HepG2 (cell line): ENCODE results near the gene RNPS1. TPM values are rescaled to one million over a fixed set of nuclear protein-coding genes. Genes with fewer than 3 reads are reported as not detected.
A peak's percentile ranks its signal among the peaks of the same experiment; 100 is the strongest.

Source experiments
- ATF1 ChIP-seq: IDR thresholded peaks from 2 replicates; pipeline ENCODE4 v1.6.1; 2016; ENCODE audit warnings: mild to moderate bottlenecking, control low read depth
- CSRNP2 ChIP-seq: sonication (generic); formaldehyde crosslinking; conservative IDR thresholded peaks from 2 replicates; pipeline ENCODE4 v1.8.0; 2022; ENCODE audit warnings: low read depth, missing genetic modification reagents
- MTA1 ChIP-seq: sonication (generic); formaldehyde crosslinking; IDR thresholded peaks from 2 replicates; pipeline ENCODE4 v1.4.0; 2020; ENCODE audit warnings: missing genetic modification reagents, mild to moderate bottlenecking, borderline replicate concordance
- NCOA5 ChIP-seq: sonication (generic); formaldehyde crosslinking; IDR thresholded peaks from 2 replicates; pipeline ENCODE4 v1.4.0; 2020; ENCODE audit warnings: missing genetic modification reagents
- NKX3-1 ChIP-seq: sonication (generic); formaldehyde crosslinking; IDR thresholded peaks from 2 replicates; pipeline ENCODE4 v1.5.0; 2020; ENCODE audit warnings: missing genetic modification reagents
- PTBP1 ChIP-seq: fragments of 200-400 bp; formaldehyde crosslinking; IDR thresholded peaks from 2 replicates; pipeline ENCODE4 v1.6.1; 2018; ENCODE audit warnings: low read length, low read depth; ENCODE audit not compliant: poor library complexity, severe bottlenecking
- RBM22 ChIP-seq: fragments of 200-400 bp; formaldehyde crosslinking; optimal IDR thresholded peaks from 2 replicates; pipeline ENCODE3; 2017; ENCODE audit warnings: mild to moderate bottlenecking, low read length, moderate library complexity
- TRIM22 ChIP-seq: fragments of 450-650 bp; IDR thresholded peaks from 2 replicates; pipeline ENCODE4 v1.6.1; 2017
- ZBTB39 ChIP-seq: sonication (generic); formaldehyde crosslinking; IDR thresholded peaks from 2 replicates; pipeline ENCODE4 v1.5.0; 2020; ENCODE audit warnings: missing genetic modification reagents
- ZNF124 ChIP-seq: sonication (generic); formaldehyde crosslinking; IDR thresholded peaks from 2 replicates; pipeline ENCODE4 v1.4.0; 2020; ENCODE audit warnings: missing genetic modification reagents
- ZNF232 ChIP-seq: sonication (generic); formaldehyde crosslinking; IDR thresholded peaks from 2 replicates; pipeline ENCODE4 v1.4.0; 2020; ENCODE audit warnings: missing genetic modification reagents, borderline replicate concordance
- ZNF260 ChIP-seq: sonication (generic); formaldehyde crosslinking; IDR thresholded peaks from 2 replicates; pipeline ENCODE4 v1.4.0; 2020; ENCODE audit warnings: missing genetic modification reagents, low read depth, mild to moderate bottlenecking, borderline replicate concordance
- ZNF317 ChIP-seq: sonication (generic); formaldehyde crosslinking; IDR thresholded peaks from 2 replicates; pipeline ENCODE4 v1.5.0; 2020; ENCODE audit warnings: mild to moderate bottlenecking, missing genetic modification reagents
- ZNF569 ChIP-seq: sonication (generic); formaldehyde crosslinking; IDR thresholded peaks from 2 replicates; pipeline ENCODE4 v1.5.0; 2020; ENCODE audit warnings: mild to moderate bottlenecking, missing genetic modification reagents, moderate library complexity, borderline replicate concordance
- ZNF574 ChIP-seq: sonication (generic); formaldehyde crosslinking; IDR thresholded peaks from 2 replicates; pipeline ENCODE4 v1.4.0; 2020; ENCODE audit warnings: missing genetic modification reagents
- ZNF678 ChIP-seq: sonication (generic); formaldehyde crosslinking; IDR thresholded peaks from 2 replicates; pipeline ENCODE4 v1.4.0; 2020; ENCODE audit warnings: mild to moderate bottlenecking, missing genetic modification reagents
- ZNF724P ChIP-seq: sonication (generic); formaldehyde crosslinking; IDR thresholded peaks from 2 replicates; pipeline ENCODE4 v1.8.0; 2022; ENCODE audit warnings: missing genetic modification reagents, borderline replicate concordance
- ZUFSP ChIP-seq: sonication (generic); formaldehyde crosslinking; IDR thresholded peaks from 2 replicates; pipeline ENCODE4 v1.9.0; 2021; ENCODE audit warnings: missing genetic modification reagents, mild to moderate bottlenecking, borderline replicate concordance
- polyA plus RNA-seq, 8 experiments: library from polyadenylated mRNA; depleted of rRNA in 3 of 8; stranded (reverse) in 7 of 8; unstranded in 1 of 8; fragments of >200 nt; fragmentation: Illumina TruSeq in 4 of 8; extraction: Trizol in 4 of 8; gene quantifications; 2 replicates each; pipeline versions ENCODE4 v1.2.1 to v1.2.3, GENCODE V29; 2011 to 2016; ENCODE audit warnings: low read depth in 4 of 8, missing spikeins in 1 of 8, mixed read lengths in 1 of 8; ENCODE audit not compliant: insufficient read depth in 1 of 8
- total RNA-seq, 5 experiments: library from RNA; depleted of rRNA; stranded (reverse); fragments of >200 nt; fragmentation: Illumina TruSeq; extraction: Trizol; gene quantifications; 2 replicates each; pipeline ENCODE4 v1.2.3, GENCODE V29; 2016; ENCODE audit warnings: low read depth in 1 of 5

The RNPS1 gene
- total and polyA plus RNA-seq, 2 of the 13 experiments (the other 11 are each of a cell fraction or from before 2014, with no cell fraction given) = 126 to 133 TPM

- TF ChIP-seq ZBTB39 (CRISPR knock-in tag) = no peak
- peak; percentile 100 for TF ChIP-seq ATF1 (CRISPR knock-in tag)
- peak; percentile 68 for TF ChIP-seq ZNF317 (CRISPR knock-in tag)
- TF ChIP-seq CSRNP2 = no peak
- peak; percentile 67; the same call in 1 of the 2 replicates for TF ChIP-seq ZNF124 (CRISPR knock-in tag)
- peak; percentile 59; the same call in 1 of the 2 replicates for TF ChIP-seq NKX3-1 (CRISPR knock-in tag)
- no peak for TF ChIP-seq ZNF232 (CRISPR knock-in tag)
- TF ChIP-seq PTBP1 = no peak
- no peak for TF ChIP-seq NCOA5 (CRISPR knock-in tag)
- TF ChIP-seq ZNF260 (CRISPR knock-in tag) = peak; percentile 78; the same call in 1 of the 2 replicates
- TF ChIP-seq ZNF678 (CRISPR knock-in tag) = peak; percentile 74; the same call in 1 of the 2 replicates
- no peak for TF ChIP-seq ZNF569 (CRISPR knock-in tag)
- 0 out of 2 replicates have a peak, but pooled peaks have one; percentile 28 for TF ChIP-seq ZNF724P (CRISPR knock-in tag)
- TF ChIP-seq MTA1 (CRISPR knock-in tag) = peak; percentile 69; the same call in 1 of the 2 replicates
- TF ChIP-seq ZUFSP (CRISPR knock-in tag) = no peak
- TF ChIP-seq RBM22 = no peak
- TF ChIP-seq TRIM22 = no peak
- TF ChIP-seq ZNF574 = peak; percentile 80
These were observed at the start of gene RNPS1 (continued) for GRCh38 chr16:2267913-2268666.
